Spleen (tissue), 11 donors: ENCODE measurements around the gene ABCB9. TPM values are rescaled to one million over a fixed set of nuclear protein-coding genes. Genes with fewer than 3 reads are reported as not detected.

Experiments
- microRNA-seq, 3 donors: library from miRNA; unstranded; fragments of <30 nt; microRNA quantifications; one replicate each; pipeline versions ENCODE4 to v1.1.0, GENCODE V29; 2019 to 2020
- polyA plus RNA-seq, 3 donors: library from polyadenylated mRNA; stranded (reverse); fragments of 200-250 nt; gene quantifications; one replicate each; pipeline ENCODE4 v1.2.1, GENCODE V29; 2013
- small RNA-seq, 4 donors: library from RNA; depleted of rRNA; stranded (forward); fragments of <200 nt; gene quantifications; one replicate each; pipeline ENCODE3, GENCODE V24; 2016
- total RNA-seq, 7 donors: library from RNA; depleted of rRNA in 3 of 7; stranded (reverse); fragments of >200 nt in 3 of 7; fragmentation: NEBNext Ultra II Directional in 4 of 7; extraction: Animal tissue kit (Norgen Biotek cat#: 25700) in 4 of 7; gene quantifications; one replicate each; pipeline versions ENCODE4 v1.1.0 to v1.2.1, GENCODE V29; 2016 to 2021
- donor health status: healthy with polysubstance abuse.
- donor health status: DM: no; HTN: no; CAD: no; lungs with moderate emphysema.
- donor health status: DM: no; HTN: no; CAD: no.
- donor health status: Bipolar disorder and iron deficiency.
- donor health status: healthy.
- donor health status: DM: no; HTN: no; CAD: no.
- donor health status: DM: yes; HTN: yes; CAD: no.

Gene ABCB9
- total and polyA plus RNA-seq, 10 donors: 1.5 to 6.2 (median 4.5) TPM

Small RNAs within 50 kb of the gene (microRNA-seq; reads per million reads assigned to microRNA genes)
- 0 reads per million in 3 donors for gene MIR4304

Small RNAs within 50 kb of the gene (small RNA-seq; reads per million reads assigned to genes)
- gene ARL6IP4 (0 reads per million in 4 donors), gene MIR4304 (0 reads per million in 4 donors)

Other genes with a start within 250 kb of the ABCB9 start
- 10 to 100 TPM; 12.1 to 92.8 (median 33.9) TPM for gene HCAR3, start 249.7 kb downstream of the ABCB9 start, total RNA-seq
- gene HCAR3, start 249.7 kb downstream of the ABCB9 start, polyA plus RNA-seq: 1 to 10 TPM in 2 of 3 donors, under 1 TPM in 1; 0.36 to 2.5 (median 1.0) TPM
- gene HCAR1, start 235.6 kb downstream of the ABCB9 start, total RNA-seq: 10 to 100 TPM in 2 of 7 donors, 1 to 10 TPM in 5; 1.5 to 10.8 (median 4.4) TPM
- gene HCAR1, start 235.6 kb downstream of the ABCB9 start, polyA plus RNA-seq: under 1 TPM; 0.26 to 0.70 (median 0.53) TPM
- gene DENR, start 213.6 kb downstream of the ABCB9 start, total RNA-seq: 10 to 100 TPM; 29.0 to 41.7 (median 38.5) TPM
- 10 to 100 TPM; 26.6 to 36.0 (median 28.3) TPM for gene DENR, start 213.6 kb downstream of the ABCB9 start, polyA plus RNA-seq
- 1 to 10 TPM; 1.0 to 2.2 (median 1.6) TPM for gene CCDC62, start 191.9 kb downstream of the ABCB9 start, total RNA-seq
- gene CCDC62, start 191.9 kb downstream of the ABCB9 start, polyA plus RNA-seq: under 1 TPM; 0.52 to 0.54 (median 0.52) TPM
- 10 to 100 TPM; 40.3 to 65.2 (median 48.0) TPM for gene HIP1R, start 131.0 kb downstream of the ABCB9 start, total RNA-seq
- gene HIP1R, start 131.0 kb downstream of the ABCB9 start, polyA plus RNA-seq: 10 to 100 TPM; 42.2 to 65.9 (median 65.1) TPM
- 10 to 100 TPM; 43.4 to 67.5 (median 54.2) TPM for gene VPS37B, start 70.3 kb downstream of the ABCB9 start, total RNA-seq
- gene VPS37B, start 70.3 kb downstream of the ABCB9 start, polyA plus RNA-seq: 10 to 100 TPM; 24.8 to 42.7 (median 29.6) TPM
- gene OGFOD2, start 8.8 kb upstream of the ABCB9 start, total RNA-seq: 10 to 100 TPM in 6 of 7 donors, 1 to 10 TPM in 1; 9.5 to 24.7 (median 20.4) TPM
- gene OGFOD2, start 8.8 kb upstream of the ABCB9 start, polyA plus RNA-seq: 10 to 100 TPM; 18.5 to 32.3 (median 28.1) TPM
- 100 to 1,000 TPM; 150 to 202 (median 181) TPM for gene ARL6IP4, start 14.2 kb upstream of the ABCB9 start, total RNA-seq
- 100 to 1,000 TPM; 308 to 419 (median 377) TPM for gene ARL6IP4, start 14.2 kb upstream of the ABCB9 start, polyA plus RNA-seq
- gene PITPNM2, start 184.6 kb upstream of the ABCB9 start, total RNA-seq: 10 to 100 TPM in 4 of 7 donors, 1 to 10 TPM in 3; 7.1 to 23.7 (median 13.9) TPM
- 1 to 10 TPM; 2.2 to 5.2 (median 2.3) TPM for gene PITPNM2, start 184.6 kb upstream of the ABCB9 start, polyA plus RNA-seq